Middle frontal gyrus (tissue), 1 donor: Measurements from ENCODE around the gene CIC.

Experiments
- DNase-seq: peaks from one replicate; pipeline ENCODE4 v3.0.0-alpha.2; 2015; ENCODE audit warnings: low spot score; ENCODE audit errors: extremely low spot score

The CIC gene

GRCh38 chr19:42287017-42287826 lies 18.2 kb downstream of the CIC start:
- DNase-seq, result no peak

GRCh38 chr19:42287827-42288107 lies 18.7 kb downstream of the CIC start:
- no peak for DNase-seq

- no peak for DNase-seq
Measured at GRCh38 chr19:42288387-42288786, 19.3 kb downstream of the CIC start.

GRCh38 chr19:42288881-42289555 lies 20.0 kb downstream of the CIC start:
- no peak for DNase-seq

- DNase-seq, result no peak
Measured at GRCh38 chr19:42289556-42290041, 20.5 kb downstream of the CIC start.

- no peak for DNase-seq
Measured at GRCh38 chr19:42290136-42290522, 21.1 kb downstream of the CIC start.

GRCh38 chr19:42290523-42291434 lies 21.7 kb downstream of the CIC start:
- no peak for DNase-seq

- no peak for DNase-seq
Measured at GRCh38 chr19:42291435-42291810, 22.4 kb downstream of the CIC start.

GRCh38 chr19:42292042-42292960 lies 23.2 kb downstream of the CIC start:
- no peak for DNase-seq

- DNase-seq, result no peak
Measured at GRCh38 chr19:42292963-42293362, 23.9 kb downstream of the CIC start.

- no peak for DNase-seq
Measured at GRCh38 chr19:42293540-42293939, 24.5 kb downstream of the CIC start.

- no peak for DNase-seq
Measured at GRCh38 chr19:42293948-42294347, 24.9 kb downstream of the CIC start.

GRCh38 chr19:42294471-42295137 lies 25.6 kb downstream of the CIC start:
- DNase-seq, result no peak

GRCh38 chr19:42295342-42295741 lies 26.3 kb downstream of the CIC start:
- no peak for DNase-seq

- DNase-seq, result no peak
Measured at GRCh38 chr19:42295831-42296525, 26.9 kb downstream of the CIC start.

- DNase-seq, result no peak
Measured at GRCh38 chr19:42297039-42297438, 28.0 kb downstream of the CIC start.

- no peak for DNase-seq
Measured at GRCh38 chr19:42301646-42302203, 32.7 kb downstream of the CIC start, which contains the start of gene PRR19. Gene PRR19, plus strand, starts transcription at chr19:42302132. Its CDS starts 7,453 bp downstream, at chr19:42309585.

GRCh38 chr19:42303101-42303464 lies 34.0 kb downstream of the CIC start:
- no peak for DNase-seq

GRCh38 chr19:42303876-42304275 lies 34.8 kb downstream of the CIC start:
- no peak for DNase-seq
